T-helper 2 cell treated with Interferon-gamma antibody and Interleukin-4, amounts not matched to agents 100 ng/mL and 5 ng/mL, for 36 hours (primary cell): Measurements from ENCODE around the gene TRAK1. TPM values are rescaled to one million over a fixed set of nuclear protein-coding genes. Genes with fewer than 3 reads are reported as not detected.
"Not testable (repeated sequence)": the region's sequence is repeated elsewhere in the genome, so short reads cannot be mapped to it uniquely, and the experiment has no call there.

Source experiments
- intact Hi-C: fragments of 100-400 bp; cut with micrococcal nuclease; formaldehyde crosslinking; loops from one replicate; pipeline ENCODE4 v1.15.1; 2023
- total RNA-seq: library from RNA; stranded (reverse); gene quantifications from 2 replicates; pipeline ENCODE4 v1.2.3, GENCODE V29; 2022

TRAK1 gene
- total RNA-seq, 1 donor from 2014 or later = 27.6 TPM

GRCh38 chr3:42097566-42097946, 6.4 kb downstream of the TRAK1 start:
- intact Hi-C loops = loop anchor here (5.0 kb wide), 1 partner anchor 85 kb away; no protein-coding TSS in a partner anchor

- intact Hi-C loops = loop anchor here (2.0 to 5.0 kb wide), 3 partner anchors 86 to 203 kb away; no protein-coding TSS in a partner anchor
Measured at GRCh38 chr3:42098171-42098570, 7.0 kb downstream of the TRAK1 start.

DNA sequence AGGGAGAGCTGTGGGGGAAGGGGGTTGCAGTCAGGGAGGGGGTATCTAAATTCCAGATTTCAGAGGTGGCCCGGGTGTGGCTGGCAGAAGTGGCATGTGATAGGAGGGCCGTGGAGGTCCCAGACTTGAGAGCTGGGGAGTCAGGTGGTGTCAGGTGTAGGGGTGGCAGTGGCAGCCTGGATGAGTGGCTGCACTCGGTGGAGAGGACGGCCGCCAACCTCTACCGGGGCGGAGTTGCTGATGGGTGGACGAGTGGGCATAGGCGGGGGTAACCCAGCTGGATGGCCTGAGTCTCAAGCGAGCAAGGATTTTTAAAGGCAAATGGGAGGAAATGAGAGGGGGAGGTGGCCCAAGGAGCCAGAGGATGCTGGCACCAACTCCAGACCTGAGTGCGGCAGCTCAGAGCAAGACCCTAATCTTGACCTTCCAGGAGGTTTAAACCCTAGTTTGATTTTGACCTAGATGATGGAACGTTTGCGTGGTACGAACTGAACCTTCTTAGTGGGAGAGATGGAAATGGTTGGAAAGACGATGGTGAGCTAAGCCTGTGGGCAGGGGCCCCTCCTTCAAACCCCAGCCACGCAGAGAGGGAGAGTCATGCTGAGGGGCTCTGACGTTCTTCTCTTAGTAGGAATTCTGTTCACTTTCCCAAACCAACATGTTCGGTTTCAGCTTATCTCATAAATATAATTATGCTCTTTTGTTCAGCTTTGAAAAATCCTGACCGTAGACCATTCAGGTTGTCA, 8.0 kb downstream of the TRAK1 start:
- intact Hi-C loops = loop anchor here (2.0 to 5.0 kb wide), 3 partner anchors 87 to 204 kb away; no protein-coding TSS in a partner anchor

DNA sequence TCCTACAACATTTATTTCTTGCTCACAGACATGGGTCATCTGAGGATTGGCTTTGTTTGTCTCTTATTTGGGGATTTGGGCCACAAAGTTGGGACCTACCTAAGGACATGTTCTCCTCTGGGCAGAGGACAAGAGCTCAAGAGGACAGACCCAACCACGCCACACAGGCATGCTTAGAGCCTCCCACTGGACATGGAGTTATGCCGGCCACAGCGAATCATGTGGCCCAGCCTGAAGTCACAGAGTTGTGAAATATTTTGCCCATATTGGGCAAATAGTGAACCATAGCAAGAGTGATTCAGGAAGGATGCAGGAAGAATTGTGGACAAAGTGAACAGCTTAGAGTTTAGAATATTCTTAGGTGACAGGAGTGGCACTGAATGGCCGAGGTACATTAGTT, 9.9 kb downstream of the TRAK1 start:
- intact Hi-C loops = no loop called here

DNA sequence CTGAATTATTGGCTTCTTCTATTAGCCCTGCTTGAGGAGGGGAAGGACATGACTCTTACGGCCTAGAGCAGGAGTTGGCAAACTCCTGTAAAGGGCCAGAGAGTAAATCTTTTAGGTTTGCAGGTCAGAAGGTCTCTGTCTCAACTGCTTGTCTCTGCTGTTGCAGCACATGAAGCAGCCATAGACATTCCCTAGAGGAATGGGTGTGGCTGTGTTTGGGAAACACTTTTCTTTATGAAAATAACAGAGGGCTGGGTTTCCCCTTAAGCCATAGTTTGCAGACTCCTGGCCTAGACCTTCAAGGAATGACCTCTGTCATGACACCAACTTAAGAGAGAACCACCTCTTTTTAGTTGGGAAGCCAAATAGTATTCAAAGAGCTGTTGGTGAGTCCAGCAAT, 10.3 kb downstream of the TRAK1 start:
- intact Hi-C loops = no loop called here

GRCh38 chr3:42102571-42102970, 11.4 kb downstream of the TRAK1 start:
- intact Hi-C loops = no loop called here

- intact Hi-C loops = not testable (repeated sequence)
Measured at GRCh38 chr3:42103921-42104665, 12.9 kb downstream of the TRAK1 start.

DNA sequence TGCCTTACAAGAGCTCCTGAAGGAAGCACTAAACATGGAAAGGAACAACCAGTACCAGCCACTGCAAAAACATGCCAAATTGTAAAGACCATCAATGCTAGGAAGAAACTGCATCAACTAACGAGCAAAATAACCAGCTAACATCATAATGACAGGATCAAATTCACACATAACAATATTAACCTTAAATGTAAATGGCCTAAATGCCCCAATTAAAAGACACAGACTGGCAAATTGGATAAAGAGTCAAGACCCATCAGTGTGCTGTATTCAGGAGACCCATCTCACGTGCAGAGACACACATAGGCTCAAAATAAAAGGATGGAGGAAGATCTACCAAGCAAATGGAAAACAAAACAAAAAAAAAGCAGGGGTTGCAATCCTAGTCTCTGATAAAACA, 14.8 kb downstream of the TRAK1 start:
- intact Hi-C loops = not testable (repeated sequence)

- intact Hi-C loops = no loop called here
Measured at GRCh38 chr3:42106646-42107045, 15.5 kb downstream of the TRAK1 start.

DNA sequence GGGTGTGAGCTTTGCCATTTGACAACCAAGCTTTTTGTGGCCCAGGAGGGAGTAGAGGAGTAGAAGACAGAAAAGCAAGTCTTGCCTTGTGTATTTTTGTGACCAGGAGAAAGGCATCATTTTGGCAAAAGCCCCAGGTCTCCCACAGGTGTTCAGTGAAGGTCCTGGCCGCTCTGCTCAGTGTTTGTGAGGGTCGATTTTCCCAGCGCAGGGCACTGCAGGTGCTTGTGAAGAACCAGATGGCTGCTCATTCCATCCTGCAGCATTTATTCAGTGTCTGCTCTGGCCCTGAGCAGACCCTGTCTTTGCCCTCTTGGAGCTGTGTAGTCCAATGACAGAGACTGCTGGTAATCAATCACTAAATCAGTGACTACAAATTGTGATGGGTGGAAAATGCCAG, 19.5 kb downstream of the TRAK1 start:
- intact Hi-C loops = no loop called here

GRCh38 chr3:42114130-42114725, 23.1 kb downstream of the TRAK1 start:
- intact Hi-C loops = no loop called here

- intact Hi-C loops = no loop called here
Measured at GRCh38 chr3:42115215-42115614, 24.1 kb downstream of the TRAK1 start.

DNA sequence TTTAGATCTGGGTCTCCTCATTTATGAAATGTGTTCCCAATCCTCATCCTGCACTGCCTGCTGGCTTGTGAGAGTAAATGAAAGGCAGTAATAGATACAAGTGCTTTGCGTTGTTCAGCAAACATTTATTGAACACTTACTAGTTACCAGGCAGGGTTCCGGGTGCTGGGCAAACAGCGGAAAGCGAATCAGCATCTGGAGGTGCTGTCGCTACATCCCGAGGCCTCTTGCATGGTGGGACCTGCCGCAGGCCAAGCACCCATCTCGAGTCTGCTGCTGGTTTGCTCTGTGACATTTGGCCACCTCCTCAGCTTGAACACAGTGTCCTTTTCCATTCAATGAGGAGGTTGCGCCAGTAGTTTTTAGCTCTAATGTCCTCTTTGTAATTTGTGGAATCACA, 24.8 kb downstream of the TRAK1 start:
- intact Hi-C loops = no loop called here

- intact Hi-C loops = no loop called here
Measured at GRCh38 chr3:42116466-42116865, 25.3 kb downstream of the TRAK1 start.

GRCh38 chr3:42117175-42118008, 26.2 kb downstream of the TRAK1 start:
- intact Hi-C loops = loop anchor here (1.0 kb wide), 2 partner anchors 74 to 326 kb away; no protein-coding TSS in a partner anchor

GRCh38 chr3:42118762-42119361, 27.7 kb downstream of the TRAK1 start:
- intact Hi-C loops = loop anchor here (1.0 kb wide), 2 partner anchors 72 to 324 kb away; no protein-coding TSS in a partner anchor

DNA sequence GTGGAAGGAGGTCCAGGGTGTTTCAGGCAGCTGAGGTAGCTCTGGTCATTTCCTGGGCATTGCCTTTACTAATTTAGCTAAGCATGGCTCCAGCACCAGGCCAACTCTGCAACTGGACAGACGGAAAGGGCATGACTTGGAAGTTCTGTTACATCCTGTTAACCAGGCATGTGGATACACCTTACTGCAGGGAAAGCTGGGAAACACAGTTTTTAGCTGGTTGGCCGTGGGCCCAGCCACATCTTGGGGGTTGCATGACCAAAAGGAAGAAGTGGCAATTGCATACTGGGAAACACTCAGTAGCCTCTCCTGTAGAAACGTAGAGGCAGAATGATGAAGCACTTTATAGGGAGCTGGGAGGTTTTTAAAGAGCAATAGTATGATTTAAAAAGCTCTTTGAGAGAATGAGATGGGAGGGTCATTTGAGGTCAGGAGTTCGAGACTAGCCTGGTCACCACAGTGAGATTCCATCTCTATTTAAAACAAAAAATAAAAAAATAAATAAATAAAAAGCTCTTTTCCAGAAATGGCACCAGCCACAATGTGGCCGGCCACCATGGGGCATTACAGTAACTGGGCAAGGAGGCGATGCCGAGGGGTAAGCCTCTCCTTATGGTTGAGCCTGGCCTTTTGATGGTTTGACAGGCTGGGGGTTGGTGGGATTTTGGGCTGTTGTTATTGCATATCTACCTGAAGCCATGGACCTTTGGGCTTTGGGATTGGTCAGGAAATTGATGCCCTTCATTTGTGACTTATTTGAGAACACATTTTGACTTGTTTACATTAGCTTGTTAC, 28.6 kb downstream of the TRAK1 start:
- intact Hi-C loops = no loop called here

GRCh38 chr3:42120866-42121265, 29.7 kb downstream of the TRAK1 start:
- intact Hi-C loops = no loop called here

- intact Hi-C loops = no loop called here
Measured at GRCh38 chr3:42122261-42123011, 31.3 kb downstream of the TRAK1 start.
